GM12878 (cell line): ENCODE measurements around the gene LEKR1. TPM values are rescaled to one million over a fixed set of nuclear protein-coding genes. Genes with fewer than 3 reads are reported as not detected.
A peak's percentile ranks its signal among the peaks of the same experiment; 100 is the strongest.

ENCODE experiments used
- ATF2 ChIP-seq: IDR thresholded peaks from 2 replicates; pipeline ENCODE4 v1.6.1; 2012; ENCODE audit warnings: low read length, inconsistent platforms
- BRCA1 ChIP-seq: IDR thresholded peaks from 2 replicates; pipeline ENCODE4 v1.6.1; 2011; ENCODE audit warnings: low read depth, low read length, improper control_type of control experiment
- E2F4 ChIP-seq: IDR thresholded peaks from 2 replicates; pipeline ENCODE4 v1.6.1; 2012; ENCODE audit warnings: low read depth, low read length, improper control_type of control experiment
- EED ChIP-seq: sonication (generic); IDR thresholded peaks from 2 replicates; pipeline ENCODE4 v1.6.1; 2016; ENCODE audit warnings: antibody characterized with exemption, low read depth
- ETV6 ChIP-seq, 2 experiments: fragments of 450-650 bp in 1 of 2; IDR thresholded peaks in 1 of 2; conservative IDR thresholded peaks in 1 of 2; 2 replicates each; pipeline ENCODE4 v1.6.1; 2014; ENCODE audit warnings: antibody characterized with exemption in 1 of 2, borderline replicate concordance in 1 of 2, low read depth in 1 of 2, mild to moderate bottlenecking in 1 of 2, moderate library complexity in 1 of 2
- FOXM1 ChIP-seq: IDR thresholded peaks from 2 replicates; pipeline ENCODE4 v1.6.1; 2012; ENCODE audit warnings: low read depth, mild to moderate bottlenecking, inconsistent platforms, low read length, moderate library complexity
- HDAC6 ChIP-seq: fragments of 200-600 bp; sonication (generic); IDR thresholded peaks from one replicate; pipeline ENCODE4 v1.8.0; 2017; ENCODE audit warnings: antibody characterized with exemption; ENCODE audit not compliant: unreplicated experiment
- IRF4 ChIP-seq: IDR thresholded peaks from 2 replicates; pipeline ENCODE4 v1.6.1; 2011; ENCODE audit warnings: low read depth, low read length
- NFIC ChIP-seq: IDR thresholded peaks from 2 replicates; pipeline ENCODE4 v1.6.1; 2012; ENCODE audit warnings: low read depth, mild to moderate bottlenecking, inconsistent platforms, low read length, moderate library complexity
- NRF1 ChIP-seq: conservative IDR thresholded peaks from 2 replicates; pipeline ENCODE4 v1.6.1; 2011; ENCODE audit warnings: mild to moderate bottlenecking, low read depth, low read length, improper control_type of control experiment
- POLR2A ChIP-seq: IDR thresholded peaks from 2 replicates; pipeline ENCODE4 v1.6.1; 2011; ENCODE audit warnings: low read depth, mild to moderate bottlenecking, low read length
- POLR2AphosphoS5 ChIP-seq: IDR thresholded peaks from 2 replicates; pipeline ENCODE4 v1.6.1; 2011; ENCODE audit warnings: mild to moderate bottlenecking, low read length, inconsistent platforms
- RBBP5 ChIP-seq: fragments of 200-600 bp; sonication (generic); conservative IDR thresholded peaks from 2 replicates; pipeline ENCODE4 v1.6.1; 2016
- SP1 ChIP-seq: IDR thresholded peaks from one replicate; pipeline ENCODE4 v1.6.1; 2011; ENCODE audit warnings: low read depth, low read length
- SPI1 ChIP-seq: IDR thresholded peaks from 2 replicates; pipeline ENCODE4 v1.6.1; 2011; ENCODE audit warnings: low read depth, mild to moderate bottlenecking, low read length, moderate library complexity, borderline replicate concordance; ENCODE audit not compliant: insufficient read depth
- TAF1 ChIP-seq: IDR thresholded peaks from 2 replicates; pipeline ENCODE4 v1.6.1; 2011; ENCODE audit warnings: mild to moderate bottlenecking, low read depth, low read length, borderline replicate concordance
- USF2 ChIP-seq: IDR thresholded peaks from 2 replicates; pipeline ENCODE4 v1.6.1; 2011; ENCODE audit warnings: low read depth, low read length, improper control_type of control experiment, borderline replicate concordance
- YY1 ChIP-seq: IDR thresholded peaks from 2 replicates; pipeline ENCODE4 v1.6.1; 2011; ENCODE audit warnings: low read depth, mild to moderate bottlenecking, low read length
- ZBTB11 ChIP-seq: fragments of 450-650 bp; formaldehyde crosslinking; IDR thresholded peaks from 2 replicates; pipeline ENCODE4 v1.5.0; 2022; ENCODE audit warnings: mild to moderate bottlenecking, missing genetic modification characterization
- ZBTB4 ChIP-seq: fragments of 450-650 bp; formaldehyde crosslinking; IDR thresholded peaks from 2 replicates; pipeline ENCODE4 v1.4.0; 2022; ENCODE audit warnings: mild to moderate bottlenecking, moderate library complexity
- ZNF384 ChIP-seq: IDR thresholded peaks from 2 replicates; pipeline ENCODE4 v1.6.1; 2012; ENCODE audit warnings: low read depth, mild to moderate bottlenecking, low read length, improper control_type of control experiment, borderline replicate concordance
- ZNF622 ChIP-seq: fragments of 450-650 bp; IDR thresholded peaks from 2 replicates; pipeline ENCODE4 v1.6.1; 2017; ENCODE audit warnings: mild to moderate bottlenecking, inconsistent platforms
- polyA plus RNA-seq, 11 experiments: library from polyadenylated mRNA; depleted of rRNA in 4 of 11; unstranded in 6 of 11; stranded (reverse) in 5 of 11; fragments of >200 nt; fragmentation: Nextera tagmentation in 4 of 11; fragmentation: Illumina TruSeq in 1 of 11; extraction: Ambion mirVana in 4 of 11; extraction: Trizol in 1 of 11; gene quantifications; 1 replicate in 1 of 11; 2 replicates in 10 of 11; pipeline versions ENCODE4 v1.2.1 to v1.2.3, GENCODE V29; 2011 to 2016; ENCODE audit warnings: inconsistent platforms in 2 of 11, missing spikeins in 2 of 11, low read depth in 1 of 11
- total RNA-seq, 4 experiments: library from RNA; depleted of rRNA in 3 of 4; stranded (reverse); fragments of >200 nt in 3 of 4; fragmentation: Illumina TruSeq in 1 of 4; extraction: Trizol in 1 of 4; gene quantifications; 2 replicates each; pipeline versions ENCODE4 v1.2.1 to v1.2.3, GENCODE V29; 2013 to 2021

Gene LEKR1
- total and polyA plus RNA-seq, 10 of the 15 experiments (the other 5 are each of a cell fraction or from before 2014, with no cell fraction given): 0.48 to 3.2 (median 1.3) TPM

DNA sequence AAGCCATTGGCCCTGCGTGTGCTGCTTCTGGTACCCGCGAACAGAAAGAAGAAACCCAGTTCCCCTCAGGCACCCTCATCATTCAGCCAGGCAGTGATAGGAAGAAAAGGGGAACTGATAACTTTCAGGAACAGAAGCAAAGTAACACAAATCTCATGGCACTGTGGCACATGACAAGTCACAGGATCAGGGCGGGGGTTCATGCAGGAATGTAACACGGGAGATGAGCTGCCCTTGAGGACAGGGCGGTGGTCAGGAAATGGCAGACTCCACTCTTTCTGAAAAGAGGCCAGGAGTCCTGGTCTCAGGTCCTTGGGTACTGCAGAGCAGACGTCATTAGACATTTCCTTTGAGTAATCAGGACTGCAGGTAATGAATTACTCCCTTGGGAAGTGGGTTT lies 238.2 kb downstream of the LEKR1 start (continued):
- TF ChIP-seq ZNF384 (no peak), NFIC (0 out of 2 replicates have a peak, but pooled peaks have one; percentile 34), EED (peak; percentile 77), YY1 (no peak), FOXM1 (no peak), NRF1 (no peak), RBBP5 (no peak), POLR2A (no peak), POLR2AphosphoS5 (no peak), SP1 (no peak), IRF4 (peak; percentile 76), ETV6 (conservative IDR thresholded peaks at IDR 0.05 in 1 of 2, IDR thresholded peaks at IDR 0.05 in 1 of 2; ENCODE audit: borderline replicate concordance in 1 of 2, low read depth in 1 of 2) (no peak), ATF2 (no peak), BRCA1 (no peak), TAF1 (no peak), E2F4 (no peak), SPI1 (peak; percentile 98), ZBTB11 (CRISPR knock-in tag) (no peak), ZNF622 (no peak), USF2 (peak; percentile 34), ZBTB4 (CRISPR knock-in tag) (no peak), HDAC6 (no peak)
